ENCODE measurements around the gene PXDC1.
"Not testable (repeated sequence)": the region's sequence is repeated elsewhere in the genome, so short reads cannot be mapped to it uniquely, and the experiment has no call there.

The PXDC1 gene

DNA sequence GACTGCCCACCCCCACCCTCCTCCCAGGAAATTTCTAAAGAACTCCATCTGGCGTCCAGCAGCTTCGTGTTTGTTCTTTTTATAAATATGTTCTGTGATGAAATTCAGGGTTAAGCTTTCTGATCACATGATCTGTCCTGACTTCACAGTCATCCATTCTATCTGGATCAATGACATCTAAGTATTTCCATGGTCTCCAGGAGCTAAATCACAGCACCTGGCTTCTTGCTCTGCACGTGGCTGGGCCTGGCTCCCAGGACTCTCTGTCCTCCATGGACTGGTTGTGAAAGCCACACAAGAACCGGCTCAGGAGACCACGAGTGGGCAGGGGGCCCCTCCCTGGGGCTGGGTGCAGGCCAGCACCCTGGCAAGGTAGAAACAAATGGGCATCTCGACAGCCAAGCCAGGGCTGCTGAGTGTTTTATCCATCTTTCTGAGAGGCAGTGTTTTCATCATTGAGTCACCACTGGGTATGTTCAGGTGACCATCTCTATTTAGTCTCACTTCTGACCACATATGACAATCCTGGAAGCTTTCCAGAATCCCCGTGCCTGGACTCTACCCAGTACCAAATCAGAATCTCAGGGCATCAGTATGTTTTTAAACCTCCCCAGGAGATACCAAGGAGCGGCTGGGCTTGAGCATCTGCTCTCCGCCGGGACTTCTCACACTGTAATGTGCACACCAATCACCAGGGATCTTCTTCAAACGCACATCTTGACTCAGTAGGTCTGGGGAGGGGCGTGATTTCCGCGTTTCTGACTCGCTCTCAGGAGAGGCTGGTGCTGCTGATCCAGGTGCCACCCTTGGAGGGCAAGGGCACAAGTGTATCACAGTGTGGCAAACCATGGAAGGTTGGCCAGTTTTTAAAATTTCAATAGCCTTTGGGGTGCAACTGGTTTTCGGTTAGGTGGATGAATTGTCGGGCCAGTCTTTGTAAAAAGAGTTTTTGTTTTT is 31.6 kb upstream of the PXDC1 start:
- FAIRE-seq, result no peak

DNA sequence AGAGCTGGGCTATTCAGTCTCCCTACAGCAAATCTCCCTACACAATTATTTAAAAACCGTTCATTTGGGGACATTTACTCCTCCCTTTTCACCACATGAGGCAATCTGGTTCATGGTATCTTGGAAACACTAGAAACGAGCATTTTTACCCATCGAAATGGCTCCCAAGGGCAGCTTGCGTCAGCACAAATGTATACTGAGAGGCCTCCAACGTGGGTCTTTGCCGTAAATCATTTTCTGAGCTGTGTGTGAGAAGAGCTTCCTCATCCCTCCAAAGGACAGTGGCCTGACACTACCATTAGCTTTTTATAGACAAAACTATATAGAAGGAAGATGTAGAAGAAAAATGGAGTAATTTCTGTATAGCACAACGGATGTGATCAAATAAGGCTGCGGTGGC is 30.0 kb upstream of the PXDC1 start:
- FAIRE-seq, result no peak

DNA sequence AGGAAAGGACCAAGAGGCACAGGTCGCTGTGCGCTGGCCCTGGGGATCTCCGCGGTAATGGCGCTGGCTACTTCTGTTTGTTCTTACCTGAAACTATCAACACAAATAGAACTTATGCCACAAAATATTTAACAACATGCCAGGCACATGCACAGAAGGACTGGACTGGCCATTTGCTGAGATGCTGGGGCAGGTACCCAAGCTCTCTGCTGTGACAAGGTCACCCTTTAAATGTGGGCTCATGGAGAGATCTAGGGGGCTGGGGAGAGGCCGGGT is 28.0 kb upstream of the PXDC1 start:
- FAIRE-seq, result no peak

DNA sequence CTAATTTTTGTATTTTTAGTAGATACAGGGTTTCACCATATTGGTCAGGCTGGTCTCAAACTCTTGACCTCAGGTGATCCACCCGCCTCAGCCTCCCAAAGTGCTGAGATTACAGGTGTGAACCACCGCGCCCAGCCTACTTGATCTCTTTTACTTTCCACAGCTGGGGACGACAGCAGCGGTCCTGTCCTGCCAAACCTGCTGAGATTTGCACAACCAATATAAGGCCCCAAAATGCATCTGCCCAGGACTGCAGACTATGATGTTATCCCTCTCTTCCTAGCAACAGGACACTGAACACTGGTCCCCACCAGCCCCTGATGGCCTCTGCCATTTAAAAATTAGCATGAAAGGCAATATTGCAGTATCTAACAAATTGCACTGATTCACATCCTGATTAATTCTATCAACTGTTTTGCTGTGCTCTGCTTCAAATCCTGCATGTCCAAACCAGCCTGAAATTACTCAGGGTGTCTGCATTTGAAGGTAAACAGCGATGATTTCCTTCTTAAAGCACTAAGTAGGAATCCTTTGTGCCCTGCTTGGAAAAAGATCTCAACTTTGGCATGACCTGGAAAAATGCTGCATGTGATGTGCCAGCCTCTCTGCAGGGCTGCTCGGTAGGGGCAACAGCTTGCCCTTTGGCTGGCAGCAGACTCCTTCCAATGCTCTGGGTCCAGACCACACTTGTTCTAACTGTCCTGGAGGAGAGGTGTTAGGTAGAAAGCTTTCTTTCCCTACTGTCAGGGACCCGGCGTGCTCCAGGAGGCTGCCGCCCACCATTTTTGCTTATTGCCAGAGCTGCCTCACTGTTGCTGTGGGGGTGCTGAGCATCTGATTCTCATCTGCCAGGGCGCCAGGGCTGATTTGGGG is 27.4 kb upstream of the PXDC1 start:
- FAIRE-seq, result no peak

DNA sequence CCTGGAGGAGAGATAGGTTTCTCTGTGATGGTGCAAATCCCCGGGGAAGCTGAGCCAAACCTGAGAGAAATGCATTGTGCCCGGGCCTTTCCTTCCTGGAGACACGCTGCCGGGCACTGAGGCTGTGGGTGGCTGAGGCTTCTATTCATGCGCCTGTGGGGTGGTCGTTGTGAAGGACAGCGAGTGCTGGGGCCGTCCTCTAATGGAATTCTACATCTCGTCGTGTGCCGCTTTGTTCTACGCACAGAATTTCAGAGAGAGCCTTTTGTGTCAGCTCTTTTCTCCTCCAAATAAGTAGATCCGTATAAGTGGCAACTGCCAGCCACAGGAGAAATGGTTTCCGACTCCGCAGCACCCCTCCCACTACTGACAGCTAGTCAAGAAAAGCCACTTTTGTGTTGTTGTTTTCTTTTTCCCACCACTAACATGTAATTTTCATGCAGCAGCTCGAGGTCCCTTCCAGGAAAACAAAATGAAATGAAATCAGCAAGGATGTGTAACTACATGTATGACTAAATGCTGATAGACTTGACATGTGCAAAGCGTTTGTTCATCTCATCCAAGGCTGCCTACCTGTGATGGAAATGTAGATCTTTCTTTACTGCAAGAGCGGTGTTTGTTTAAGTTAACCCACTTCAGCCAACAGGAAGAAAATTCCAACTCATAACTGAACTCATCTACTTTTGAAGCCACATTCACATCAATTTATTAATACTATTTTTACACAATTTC is 26.4 kb upstream of the PXDC1 start:
- FAIRE-seq, result no peak

DNA sequence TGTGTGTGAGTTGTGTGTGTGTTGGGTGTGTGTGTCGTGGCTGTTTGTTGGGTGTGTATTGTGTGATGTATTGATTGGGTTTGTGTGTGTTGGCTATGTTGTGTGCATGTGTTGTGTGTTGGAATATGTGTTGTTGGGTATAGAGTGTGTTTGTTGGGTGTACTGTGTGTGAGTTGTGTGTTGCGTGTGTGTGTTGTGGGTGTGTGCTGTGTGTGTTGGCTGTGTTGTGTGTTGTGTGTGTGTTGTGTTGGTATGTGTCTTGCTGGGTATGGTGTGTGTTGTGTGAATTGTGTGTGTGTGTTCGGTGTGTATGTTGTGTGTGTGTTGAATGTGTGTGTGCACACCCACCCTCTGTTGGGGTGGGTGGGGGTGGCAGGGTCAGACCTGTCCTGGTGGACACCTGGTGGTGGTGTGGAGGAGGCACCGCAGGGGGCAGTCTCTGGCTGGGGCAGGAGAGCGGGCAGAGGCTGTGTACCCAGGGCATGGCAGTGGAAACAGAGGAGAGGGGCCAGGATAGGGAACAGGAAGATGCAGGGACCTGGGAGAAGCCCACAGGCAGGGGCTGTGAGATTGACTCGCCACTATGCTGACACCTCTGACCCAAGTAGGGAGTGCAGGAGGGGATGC is 25.5 kb upstream of the PXDC1 start:
- no peak for FAIRE-seq

DNA sequence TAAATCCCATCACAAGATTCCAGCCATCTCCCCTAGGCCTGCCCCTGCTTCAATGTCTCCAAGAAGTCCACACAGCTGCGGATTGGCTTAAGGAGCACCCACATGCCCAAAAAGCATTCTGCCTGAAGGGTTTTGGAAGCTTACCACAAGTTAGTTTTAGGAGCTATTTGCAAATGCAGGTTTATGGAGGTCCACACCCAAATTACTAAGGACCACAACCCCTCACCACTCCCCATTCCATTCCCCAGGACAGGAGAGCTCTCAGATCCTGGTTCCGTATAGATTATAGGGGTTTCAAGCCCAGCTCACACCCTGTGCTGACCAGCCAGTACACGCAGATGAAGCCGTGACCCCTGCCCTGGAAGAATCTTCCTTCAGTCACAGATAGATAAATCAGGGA is 24.3 kb upstream of the PXDC1 start:
- FAIRE-seq, result no peak

DNA sequence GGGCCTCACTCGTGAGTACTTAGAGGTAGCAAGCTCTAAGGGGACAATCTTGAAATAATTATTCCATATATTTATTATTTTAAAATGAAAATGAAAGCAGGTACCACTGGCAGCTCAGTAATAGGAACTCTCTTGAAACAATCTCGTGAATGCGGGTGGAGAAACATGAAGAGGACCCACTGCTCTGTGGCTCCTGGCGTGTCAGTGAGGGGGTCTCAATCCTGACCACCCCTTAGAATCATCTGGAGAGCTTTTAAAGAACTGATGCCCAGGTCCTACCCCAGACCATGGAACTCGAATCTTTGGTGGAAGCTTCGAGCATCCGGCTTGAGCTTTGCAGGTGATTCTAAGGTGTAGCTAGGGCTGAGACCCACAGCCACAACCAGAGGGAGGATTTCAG is 23.9 kb upstream of the PXDC1 start:
- no peak for FAIRE-seq

DNA sequence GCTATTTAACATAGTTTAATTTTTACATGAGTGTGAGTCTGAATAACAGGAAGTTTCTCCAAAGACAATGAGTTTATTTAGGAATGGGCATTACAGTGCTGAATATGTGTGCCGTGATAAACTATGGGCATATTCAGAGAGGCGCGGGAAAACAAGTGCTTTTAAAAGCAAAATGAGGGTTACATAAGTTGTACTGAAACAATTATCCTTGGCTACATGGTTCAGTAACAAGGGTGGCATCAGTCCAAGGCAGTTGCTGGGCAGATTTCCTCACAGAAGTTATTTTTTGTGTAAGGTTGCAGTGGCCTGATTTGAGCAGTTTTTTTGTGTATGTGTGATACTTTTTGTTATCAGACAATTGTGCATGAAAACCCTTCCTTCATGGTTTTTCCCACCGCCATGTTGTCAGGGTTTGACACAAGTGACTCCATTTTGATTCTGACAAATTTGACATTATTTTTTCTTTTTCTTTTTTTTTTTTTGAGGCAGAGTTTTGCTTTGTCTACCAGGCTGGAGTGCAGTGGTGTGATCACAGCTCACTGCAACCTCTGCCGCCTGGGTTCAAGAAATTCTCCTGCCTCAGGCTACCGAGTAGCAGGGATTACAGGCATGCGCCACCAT is 22.3 kb upstream of the PXDC1 start:
- no peak for FAIRE-seq

DNA sequence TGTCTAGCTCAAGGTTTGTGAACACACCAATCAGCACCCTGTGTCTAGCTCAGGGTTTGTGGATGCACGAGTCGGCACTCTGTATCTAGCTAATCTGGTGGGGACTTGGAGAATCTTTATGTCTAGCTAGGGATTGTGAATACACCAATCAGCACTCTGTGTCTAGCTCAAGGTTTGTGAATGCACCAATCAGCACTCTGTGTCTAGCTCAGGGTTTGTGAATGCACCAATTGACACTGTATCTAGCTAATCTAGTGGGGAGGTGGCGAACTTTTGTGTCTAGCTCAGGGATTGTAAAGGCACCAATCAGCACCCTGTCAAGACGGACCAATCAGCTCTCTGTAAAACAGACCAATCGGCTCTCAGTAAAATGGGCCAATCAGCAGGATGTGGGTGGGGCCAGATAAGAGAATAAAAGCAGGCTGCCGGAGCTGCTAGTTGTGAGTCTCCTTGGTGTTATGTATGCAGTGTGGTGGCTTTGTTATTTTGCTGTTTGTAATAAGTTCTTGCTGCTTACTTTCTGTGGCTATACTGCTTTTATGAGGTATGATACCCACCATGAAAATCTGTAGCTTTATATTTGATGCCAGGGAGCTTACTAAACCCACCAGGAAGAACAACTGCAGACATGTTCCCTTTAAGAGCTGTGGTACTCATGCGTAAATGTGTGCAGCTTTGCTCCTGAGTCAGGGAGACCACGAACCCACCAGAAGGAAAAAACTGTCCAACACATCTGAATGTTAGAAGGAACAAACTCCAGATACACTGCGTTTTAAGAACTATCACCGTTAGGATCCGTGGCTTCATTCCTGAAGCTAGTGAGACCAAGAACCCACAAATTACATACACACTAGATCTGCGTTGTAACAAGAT is 20.9 kb upstream of the PXDC1 start:
- not testable (repeated sequence) for FAIRE-seq

DNA sequence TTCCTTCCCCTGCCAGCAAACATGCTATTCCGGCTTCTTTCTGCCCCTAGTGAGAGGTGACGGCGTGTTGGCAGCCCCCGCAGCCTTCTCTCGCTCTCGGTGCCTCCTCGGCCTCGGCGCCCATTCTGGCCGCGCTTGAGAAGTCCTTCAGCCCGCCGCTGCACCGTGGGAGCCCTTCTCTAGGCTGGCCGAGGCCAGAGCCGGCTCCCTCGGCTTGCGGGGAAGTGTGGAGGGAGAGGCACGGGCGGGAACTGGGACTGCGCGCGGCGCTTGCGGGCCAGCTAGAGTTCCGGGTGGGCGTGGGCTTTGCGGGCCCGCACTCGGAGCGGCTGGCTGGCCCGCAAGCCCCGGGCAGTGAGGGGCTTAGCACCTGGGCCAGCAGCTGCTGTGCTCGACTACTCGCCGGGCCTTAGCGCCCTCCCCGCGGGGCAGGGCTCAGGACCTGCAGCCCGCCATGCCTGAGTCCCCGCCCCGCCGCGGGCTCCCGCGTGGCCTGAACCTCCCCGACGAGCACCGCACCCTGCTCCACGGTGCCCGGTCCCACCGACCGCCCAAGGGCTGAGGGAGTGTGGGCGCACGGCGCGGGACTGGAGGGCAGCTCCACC is 20.0 kb upstream of the PXDC1 start:
- FAIRE-seq, result no peak

DNA sequence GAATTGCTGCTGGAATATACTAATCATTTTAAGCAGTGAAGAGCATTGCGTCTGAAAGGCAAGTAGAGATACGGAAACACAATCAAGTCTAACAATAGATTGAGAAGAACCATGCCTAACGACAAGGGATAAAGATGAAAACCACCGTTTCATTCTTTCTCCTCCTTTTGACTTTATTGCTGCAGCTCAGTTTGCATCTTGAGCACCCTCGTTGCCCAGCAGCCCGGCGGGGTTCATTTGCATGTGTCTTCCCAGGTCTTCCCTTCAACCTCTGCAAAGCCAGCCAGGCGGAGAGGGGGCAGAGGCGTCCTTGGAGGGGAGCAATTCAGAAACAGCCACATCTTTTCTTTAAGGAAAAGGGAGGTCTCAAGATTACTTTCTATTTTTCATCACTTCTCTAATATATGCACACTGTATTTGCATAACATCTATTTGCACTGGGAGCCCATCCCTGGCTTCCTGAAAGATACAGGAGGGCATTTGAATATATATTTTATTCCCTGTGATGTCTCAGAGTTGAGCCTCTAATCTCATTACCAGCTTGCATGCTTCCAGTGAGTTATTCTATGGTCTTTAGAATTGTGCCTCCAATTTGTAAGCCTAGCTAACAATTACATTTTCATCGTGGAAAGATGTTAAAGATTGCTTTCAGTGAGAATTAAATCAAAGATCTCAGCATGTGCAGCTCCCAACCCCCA is 18.7 kb upstream of the PXDC1 start:
- no peak for FAIRE-seq

DNA sequence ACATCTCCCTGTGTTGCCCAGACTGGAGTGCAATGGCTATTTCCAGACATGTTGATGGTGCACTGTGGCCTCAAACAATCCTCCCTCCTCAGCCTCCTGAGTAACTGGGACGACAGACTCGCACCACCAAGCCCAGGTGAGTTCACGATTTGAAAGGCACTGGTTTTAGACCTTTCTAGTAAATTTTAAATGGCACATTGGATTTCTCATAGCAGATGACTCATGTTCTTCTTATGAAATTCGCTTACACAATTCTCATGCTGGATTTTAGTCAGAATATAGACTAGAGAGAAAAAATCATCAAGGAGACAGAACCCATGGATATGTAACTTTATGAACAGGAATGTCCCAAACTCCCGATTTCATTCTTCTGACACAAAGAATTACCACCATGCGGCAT is 18.1 kb upstream of the PXDC1 start:
- FAIRE-seq, result no peak

DNA sequence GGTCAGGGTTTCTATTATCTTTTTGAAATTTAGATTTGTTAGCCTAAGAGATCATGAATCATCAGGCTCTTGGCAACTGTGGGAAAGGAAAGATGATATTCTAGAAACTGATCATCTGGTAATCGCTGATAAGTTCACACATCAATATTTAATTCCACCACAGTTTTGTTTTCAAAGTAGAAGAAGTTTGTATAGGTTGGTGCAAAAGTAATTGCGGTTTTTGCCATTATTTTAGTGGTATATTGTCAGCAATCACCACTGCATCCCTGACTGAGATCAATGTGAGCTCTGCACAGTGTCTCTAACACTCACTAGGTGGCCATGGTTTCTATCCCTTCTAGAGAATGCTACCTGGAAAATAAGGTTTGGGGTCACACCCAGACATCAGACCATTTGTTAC is 17.0 kb upstream of the PXDC1 start:
- FAIRE-seq, result no peak

DNA sequence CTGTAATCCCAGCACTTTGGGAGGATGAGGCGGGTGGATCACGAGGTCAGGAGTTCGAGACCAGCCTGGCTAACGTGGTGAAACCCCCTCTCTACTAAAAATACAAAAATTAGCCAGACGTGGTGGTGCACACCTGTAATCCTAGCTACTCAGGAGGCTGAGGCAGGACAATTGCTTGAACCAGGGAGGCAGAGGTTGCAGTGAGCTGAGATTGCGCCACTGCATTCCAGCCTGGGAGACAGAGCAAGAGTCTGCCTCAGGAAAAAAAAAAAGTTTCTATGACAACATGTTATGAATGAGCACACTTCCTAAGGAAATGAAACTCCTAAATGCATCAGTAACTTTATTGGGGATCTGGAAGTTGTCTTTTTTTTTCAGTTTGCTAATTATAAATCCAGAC is 16.0 kb upstream of the PXDC1 start:
- not testable (repeated sequence) for FAIRE-seq

DNA sequence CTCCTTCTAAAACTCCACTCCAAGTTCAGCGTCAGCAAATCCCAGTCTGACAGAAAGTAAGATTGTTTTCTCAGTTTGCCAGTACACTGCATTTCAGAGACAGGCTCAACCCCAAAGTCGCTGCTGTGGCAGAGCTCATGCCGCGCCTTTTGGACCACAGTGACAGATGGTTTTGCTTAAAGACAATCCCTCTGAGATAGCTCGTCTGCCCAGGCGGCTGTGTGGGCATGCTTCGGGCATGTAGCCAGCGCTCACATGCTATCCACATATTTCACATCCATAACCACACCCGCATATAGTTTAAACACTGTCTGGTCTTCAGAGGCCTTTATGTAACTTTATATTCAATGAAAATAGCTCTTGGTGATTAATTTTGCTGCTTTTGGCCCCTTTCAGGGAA is 14.7 kb upstream of the PXDC1 start:
- no peak for FAIRE-seq

DNA sequence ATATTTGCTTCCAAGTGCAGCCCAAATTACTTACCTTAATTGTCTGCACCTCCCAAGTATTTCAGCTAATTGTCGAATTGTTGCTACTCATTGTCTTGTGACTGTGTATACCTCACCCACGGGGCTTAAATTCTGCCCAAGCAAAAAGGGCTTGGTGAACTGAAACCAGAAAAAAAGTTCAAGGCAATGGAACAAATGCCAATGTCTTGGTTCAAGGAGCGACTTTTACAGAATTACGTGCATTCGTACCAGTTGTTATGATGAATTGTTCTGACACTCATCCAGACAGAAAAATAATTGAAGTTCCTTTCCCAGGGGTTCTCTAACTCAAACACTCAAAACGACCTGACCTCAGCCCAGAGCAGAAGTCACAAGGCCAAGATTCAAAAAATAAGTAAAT is 13.9 kb upstream of the PXDC1 start:
- FAIRE-seq, result no peak

DNA sequence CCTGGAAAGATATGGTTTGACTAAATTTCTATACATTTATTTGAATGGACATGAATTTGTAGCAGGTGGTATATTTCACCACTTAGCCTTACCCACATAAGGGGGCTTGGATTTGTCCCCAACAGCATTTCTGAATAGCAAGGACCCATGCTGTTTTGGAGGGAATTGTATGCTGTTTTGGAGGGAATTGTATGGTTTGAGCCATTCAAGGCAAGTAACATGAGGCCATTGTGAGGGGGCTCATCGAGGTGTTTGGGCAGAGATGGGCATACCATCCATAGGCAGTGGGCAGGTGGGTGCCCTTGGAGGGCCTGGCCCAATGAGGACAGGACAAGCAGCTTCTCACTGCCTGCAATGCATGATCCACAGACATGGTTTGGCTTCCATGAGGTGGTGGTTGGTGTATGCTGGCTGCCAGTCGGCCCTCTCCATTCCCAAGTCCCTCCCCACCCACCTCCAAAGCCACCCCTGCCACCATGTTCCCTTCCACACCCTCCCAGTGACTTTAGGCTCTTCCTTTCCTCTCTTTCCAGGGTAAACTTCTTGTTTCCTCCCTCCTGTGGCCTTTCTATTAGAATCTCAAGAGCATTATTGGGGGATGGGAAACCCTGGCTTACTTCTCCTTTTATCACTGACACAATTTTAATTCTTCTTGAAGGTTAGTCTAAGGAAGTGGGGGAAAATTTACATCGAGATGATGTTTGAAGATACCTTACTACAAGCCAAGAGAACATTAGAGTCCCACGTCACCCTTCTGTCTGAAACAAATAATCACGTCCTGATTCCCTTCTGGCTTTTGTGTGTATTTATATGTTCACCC is 13.2 kb upstream of the PXDC1 start:
- no peak for FAIRE-seq

DNA sequence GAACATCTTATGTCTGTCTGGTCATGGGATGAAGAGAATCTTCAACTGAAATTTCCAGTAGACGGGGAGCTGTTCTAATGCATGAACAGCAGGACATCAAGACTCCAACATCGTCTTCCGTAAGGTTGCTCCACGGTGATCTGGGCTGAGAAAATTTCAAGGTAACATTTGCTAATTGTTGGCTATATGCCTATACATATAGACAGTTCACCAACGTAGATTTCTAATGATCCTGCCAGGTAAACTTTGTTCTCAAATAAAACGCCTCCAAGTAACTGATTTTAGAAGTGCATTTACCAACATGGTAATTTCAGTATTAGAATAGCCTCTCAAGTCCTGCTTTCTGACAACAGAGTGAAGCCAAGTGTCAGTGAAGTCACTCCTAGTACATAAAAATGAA is 11.3 kb upstream of the PXDC1 start:
- FAIRE-seq, result no peak

DNA sequence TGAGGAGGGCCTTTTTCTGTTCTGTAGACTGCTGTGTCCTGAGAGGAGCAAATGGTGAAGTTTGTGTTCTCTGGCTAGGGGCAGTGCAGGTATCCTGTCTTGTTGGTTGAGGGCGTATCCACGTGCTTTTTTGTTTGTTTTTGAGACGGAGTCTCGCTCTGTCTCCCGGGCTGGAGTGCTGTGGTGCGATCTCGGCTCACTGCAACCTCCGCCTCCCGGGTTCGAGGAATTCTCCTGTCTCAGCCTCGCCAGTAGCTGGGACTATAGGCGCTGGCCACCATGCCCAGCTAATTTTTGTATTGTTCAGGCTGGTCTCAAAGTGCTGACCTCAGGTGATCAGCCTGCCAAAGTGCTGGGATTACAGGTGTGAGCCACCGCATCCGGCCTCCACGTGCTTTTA is 10.8 kb upstream of the PXDC1 start:
- no peak for FAIRE-seq
